GM12878 (cell line): ENCODE data around the gene TCF4.

Source experiments
- EP300 ChIP-seq, 2 experiments: fragments of 150-350 bp in 1 of 2; IDR thresholded peaks; 2 replicates each; pipeline ENCODE4 v1.6.1; 2011 to 2012; ENCODE audit warnings: low read depth in 2 of 2, low read length in 2 of 2, borderline replicate concordance in 1 of 2, improper control_type of control experiment in 1 of 2, inconsistent platforms in 1 of 2; ENCODE audit not compliant: control insufficient read depth in 1 of 2
- FOS ChIP-seq: IDR thresholded peaks from 3 replicates; pipeline ENCODE4 v1.6.1; 2011; ENCODE audit warnings: borderline replicate concordance; ENCODE audit not compliant: insufficient read length; ENCODE audit errors: extremely low read depth
- GABPA ChIP-seq: IDR thresholded peaks from 2 replicates; pipeline ENCODE4 v1.6.1; 2014; ENCODE audit warnings: antibody characterized with exemption, low read depth, mild to moderate bottlenecking, inconsistent platforms
- RAD21 ChIP-seq: IDR thresholded peaks from 2 replicates; pipeline ENCODE4 v1.6.1; 2011; ENCODE audit warnings: mild to moderate bottlenecking, low read depth, low read length, moderate library complexity; ENCODE audit not compliant: insufficient read depth
- RB1 ChIP-seq: fragments of 450-650 bp; formaldehyde crosslinking; IDR thresholded peaks from 2 replicates; pipeline ENCODE4 v1.6.1; 2017; ENCODE audit warnings: mild to moderate bottlenecking, borderline replicate concordance
- SP1 ChIP-seq: IDR thresholded peaks from one replicate; pipeline ENCODE4 v1.6.1; 2011; ENCODE audit warnings: low read depth, low read length
- SUPT20H ChIP-seq: IDR thresholded peaks from 2 replicates; pipeline ENCODE4 v1.6.1; 2011; ENCODE audit warnings: low read depth, mild to moderate bottlenecking, low read length, moderate library complexity, borderline replicate concordance; ENCODE audit not compliant: control insufficient read depth
- YBX1 ChIP-seq: fragments of 450-650 bp; IDR thresholded peaks from 2 replicates; pipeline ENCODE4 v1.6.1; 2016; ENCODE audit warnings: antibody characterized with exemption
- YY1 ChIP-seq: IDR thresholded peaks from 2 replicates; pipeline ENCODE4 v1.6.1; 2011; ENCODE audit warnings: low read depth, mild to moderate bottlenecking, low read length
- TF ChIP-seq, protein P1 (sequence below): IDR thresholded peaks from 2 replicates; pipeline ENCODE4 v1.6.1; 2012; ENCODE audit warnings: low read depth, low read length, improper control_type of control experiment
- TF ChIP-seq, protein P2 (sequence below): IDR thresholded peaks from 2 replicates; pipeline ENCODE4 v1.6.1; 2012; ENCODE audit warnings: low read depth, low read length, improper control_type of control experiment
- TF ChIP-seq, protein P3 (sequence below): fragments of 450-650 bp; IDR thresholded peaks from 2 replicates; pipeline ENCODE4 v1.6.1; 2017; ENCODE audit warnings: mild to moderate bottlenecking, low read depth, inconsistent platforms; ENCODE audit not compliant: poor library complexity, severe bottlenecking
- TF ChIP-seq, protein P4 (sequence below), 3 experiments: IDR thresholded peaks in 2 of 3; conservative IDR thresholded peaks in 1 of 3; 2 replicates each; pipeline ENCODE4 v1.5.1; 2011; ENCODE audit warnings: low read depth in 3 of 3, low read length in 3 of 3, mild to moderate bottlenecking in 3 of 3, control low read depth in 2 of 3, moderate library complexity in 2 of 3, inconsistent platforms in 1 of 3, mixed read lengths in 1 of 3; ENCODE audit not compliant: control insufficient read depth in 2 of 3, insufficient read depth in 1 of 3; ENCODE audit errors: extremely low read depth in 1 of 3

DNA sequence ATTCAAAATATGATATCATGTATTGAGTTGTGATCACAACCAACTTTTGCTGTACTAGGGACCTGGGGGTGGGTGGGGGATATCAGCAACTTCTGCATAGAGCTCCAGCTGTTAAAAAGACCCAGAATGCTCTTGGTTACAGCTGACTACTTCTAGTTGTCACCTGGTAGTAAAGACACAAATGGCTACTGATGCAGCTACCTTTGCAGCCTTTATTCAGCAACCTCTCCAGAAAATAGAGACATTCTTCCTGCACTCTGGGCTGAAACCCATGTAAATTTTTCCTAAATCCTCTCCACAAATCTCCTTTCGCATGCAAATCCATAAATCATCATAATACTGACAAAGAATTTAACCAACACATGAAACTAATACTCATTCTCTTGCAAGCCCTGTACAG is 238.3 kb downstream of the TCF4 start:
- no peak for TF ChIP-seq RAD21
- no peak for TF ChIP-seq SUPT20H
- TF ChIP-seq YBX1 = no peak
- TF ChIP-seq, protein P1, sequence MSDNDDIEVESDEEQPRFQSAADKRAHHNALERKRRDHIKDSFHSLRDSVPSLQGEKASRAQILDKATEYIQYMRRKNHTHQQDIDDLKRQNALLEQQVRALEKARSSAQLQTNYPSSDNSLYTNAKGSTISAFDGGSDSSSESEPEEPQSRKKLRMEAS = no peak
- TF ChIP-seq YY1 = no peak
- TF ChIP-seq, protein P2, sequence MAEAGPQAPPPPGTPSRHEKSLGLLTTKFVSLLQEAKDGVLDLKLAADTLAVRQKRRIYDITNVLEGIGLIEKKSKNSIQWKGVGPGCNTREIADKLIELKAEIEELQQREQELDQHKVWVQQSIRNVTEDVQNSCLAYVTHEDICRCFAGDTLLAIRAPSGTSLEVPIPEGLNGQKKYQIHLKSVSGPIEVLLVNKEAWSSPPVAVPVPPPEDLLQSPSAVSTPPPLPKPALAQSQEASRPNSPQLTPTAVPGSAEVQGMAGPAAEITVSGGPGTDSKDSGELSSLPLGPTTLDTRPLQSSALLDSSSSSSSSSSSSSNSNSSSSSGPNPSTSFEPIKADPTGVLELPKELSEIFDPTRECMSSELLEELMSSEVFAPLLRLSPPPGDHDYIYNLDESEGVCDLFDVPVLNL = no peak
- TF ChIP-seq SP1 = no peak
- TF ChIP-seq GABPA = no peak
- no peak for TF ChIP-seq EP300 (IDR thresholded peaks at IDR 0.05; ENCODE audit: borderline replicate concordance in 1 of 2, control insufficient read depth in 1 of 2, low read depth in 2 of 2, low read length in 2 of 2)
- TF ChIP-seq FOS = no peak
- TF ChIP-seq, protein P3, sequence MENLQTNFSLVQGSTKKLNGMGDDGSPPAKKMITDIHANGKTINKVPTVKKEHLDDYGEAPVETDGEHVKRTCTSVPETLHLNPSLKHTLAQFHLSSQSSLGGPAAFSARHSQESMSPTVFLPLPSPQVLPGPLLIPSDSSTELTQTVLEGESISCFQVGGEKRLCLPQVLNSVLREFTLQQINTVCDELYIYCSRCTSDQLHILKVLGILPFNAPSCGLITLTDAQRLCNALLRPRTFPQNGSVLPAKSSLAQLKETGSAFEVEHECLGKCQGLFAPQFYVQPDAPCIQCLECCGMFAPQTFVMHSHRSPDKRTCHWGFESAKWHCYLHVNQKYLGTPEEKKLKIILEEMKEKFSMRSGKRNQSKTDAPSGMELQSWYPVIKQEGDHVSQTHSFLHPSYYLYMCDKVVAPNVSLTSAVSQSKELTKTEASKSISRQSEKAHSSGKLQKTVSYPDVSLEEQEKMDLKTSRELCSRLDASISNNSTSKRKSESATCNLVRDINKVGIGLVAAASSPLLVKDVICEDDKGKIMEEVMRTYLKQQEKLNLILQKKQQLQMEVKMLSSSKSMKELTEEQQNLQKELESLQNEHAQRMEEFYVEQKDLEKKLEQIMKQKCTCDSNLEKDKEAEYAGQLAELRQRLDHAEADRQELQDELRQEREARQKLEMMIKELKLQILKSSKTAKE = no peak
- TF ChIP-seq, protein P4, sequence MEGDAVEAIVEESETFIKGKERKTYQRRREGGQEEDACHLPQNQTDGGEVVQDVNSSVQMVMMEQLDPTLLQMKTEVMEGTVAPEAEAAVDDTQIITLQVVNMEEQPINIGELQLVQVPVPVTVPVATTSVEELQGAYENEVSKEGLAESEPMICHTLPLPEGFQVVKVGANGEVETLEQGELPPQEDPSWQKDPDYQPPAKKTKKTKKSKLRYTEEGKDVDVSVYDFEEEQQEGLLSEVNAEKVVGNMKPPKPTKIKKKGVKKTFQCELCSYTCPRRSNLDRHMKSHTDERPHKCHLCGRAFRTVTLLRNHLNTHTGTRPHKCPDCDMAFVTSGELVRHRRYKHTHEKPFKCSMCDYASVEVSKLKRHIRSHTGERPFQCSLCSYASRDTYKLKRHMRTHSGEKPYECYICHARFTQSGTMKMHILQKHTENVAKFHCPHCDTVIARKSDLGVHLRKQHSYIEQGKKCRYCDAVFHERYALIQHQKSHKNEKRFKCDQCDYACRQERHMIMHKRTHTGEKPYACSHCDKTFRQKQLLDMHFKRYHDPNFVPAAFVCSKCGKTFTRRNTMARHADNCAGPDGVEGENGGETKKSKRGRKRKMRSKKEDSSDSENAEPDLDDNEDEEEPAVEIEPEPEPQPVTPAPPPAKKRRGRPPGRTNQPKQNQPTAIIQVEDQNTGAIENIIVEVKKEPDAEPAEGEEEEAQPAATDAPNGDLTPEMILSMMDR (IDR thresholded peaks at IDR 0.05 in 2 of 3, conservative IDR thresholded peaks at IDR 0.05 in 1 of 3; ENCODE audit: control insufficient read depth in 2 of 3, extremely low read depth in 1 of 3, insufficient read depth in 1 of 3, low read depth in 3 of 3, low read length in 3 of 3) = no peak
- TF ChIP-seq RB1 = no peak
